Ovary (tissue), 3 donors: ENCODE data around the gene C1orf53.

Experiments
- POLR2A ChIP-seq: fragments of 450-650 bp; IDR thresholded peaks from one replicate; pipeline ENCODE4 v1.6.1; 2017; ENCODE audit warnings: antibody characterized with exemption, mild to moderate bottlenecking, moderate library complexity
- TF ChIP-seq, protein P1 (sequence below), 3 donors: fragments of 450-650 bp in 2 of 3; fragments of 200-600 bp in 1 of 3; IDR thresholded peaks; one replicate each; pipeline versions ENCODE4 v1.5.1 to v1.8.0; 2016 to 2022; ENCODE audit warnings: antibody characterized with exemption in 3 of 3, mild to moderate bottlenecking in 1 of 3
- donor health status: DM: no; HTN: no; CAD: no.

GRCh38 chr1:197928849-197929336, 26.5 kb downstream of the C1orf53 start:
- TF ChIP-seq, protein P1, sequence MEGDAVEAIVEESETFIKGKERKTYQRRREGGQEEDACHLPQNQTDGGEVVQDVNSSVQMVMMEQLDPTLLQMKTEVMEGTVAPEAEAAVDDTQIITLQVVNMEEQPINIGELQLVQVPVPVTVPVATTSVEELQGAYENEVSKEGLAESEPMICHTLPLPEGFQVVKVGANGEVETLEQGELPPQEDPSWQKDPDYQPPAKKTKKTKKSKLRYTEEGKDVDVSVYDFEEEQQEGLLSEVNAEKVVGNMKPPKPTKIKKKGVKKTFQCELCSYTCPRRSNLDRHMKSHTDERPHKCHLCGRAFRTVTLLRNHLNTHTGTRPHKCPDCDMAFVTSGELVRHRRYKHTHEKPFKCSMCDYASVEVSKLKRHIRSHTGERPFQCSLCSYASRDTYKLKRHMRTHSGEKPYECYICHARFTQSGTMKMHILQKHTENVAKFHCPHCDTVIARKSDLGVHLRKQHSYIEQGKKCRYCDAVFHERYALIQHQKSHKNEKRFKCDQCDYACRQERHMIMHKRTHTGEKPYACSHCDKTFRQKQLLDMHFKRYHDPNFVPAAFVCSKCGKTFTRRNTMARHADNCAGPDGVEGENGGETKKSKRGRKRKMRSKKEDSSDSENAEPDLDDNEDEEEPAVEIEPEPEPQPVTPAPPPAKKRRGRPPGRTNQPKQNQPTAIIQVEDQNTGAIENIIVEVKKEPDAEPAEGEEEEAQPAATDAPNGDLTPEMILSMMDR (IDR thresholded peaks at IDR 0.05) = no peak
- no peak for TF ChIP-seq POLR2A
